ENCODE measurements around the gene RALGAPB.

RALGAPB gene

DNA sequence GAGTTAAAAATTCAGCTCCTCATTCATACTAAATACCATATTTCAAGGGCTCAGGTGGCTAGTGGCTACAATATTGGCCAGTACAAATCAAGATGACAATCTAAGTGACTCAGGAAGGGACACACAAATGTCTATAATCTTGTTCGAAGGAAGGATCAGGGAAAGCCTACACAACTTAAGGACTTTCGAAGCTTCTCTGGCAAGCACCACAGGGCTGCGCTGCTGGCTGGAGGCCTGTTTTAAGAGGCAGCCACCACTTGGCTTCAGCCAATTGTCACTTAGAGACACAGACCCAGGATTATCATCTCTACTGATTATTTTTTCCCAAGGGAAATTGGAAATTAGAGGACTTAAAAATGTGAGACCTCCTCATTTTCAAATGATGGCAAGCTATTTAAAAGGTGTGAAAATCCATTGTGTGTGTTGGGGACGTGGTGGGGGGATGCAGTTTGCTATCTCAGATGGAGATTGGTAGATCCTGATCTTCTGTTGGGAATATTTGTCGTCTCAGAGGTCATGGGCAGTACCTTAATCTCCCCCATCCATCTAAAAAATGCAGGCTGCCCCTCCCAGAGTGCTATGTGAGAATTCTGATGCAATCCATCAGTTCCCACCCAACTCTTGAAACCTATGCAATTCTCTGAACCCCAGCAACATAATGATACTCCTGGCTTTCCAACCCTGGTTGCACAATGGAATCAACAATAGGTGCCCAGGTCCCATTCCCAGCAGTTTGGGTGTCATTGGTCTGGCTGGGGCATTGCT lies 140.3 kb downstream of the RALGAPB start:
- no peak for DNase-seq (ENCODE audit: low read depth in 2 of 2)

DNA sequence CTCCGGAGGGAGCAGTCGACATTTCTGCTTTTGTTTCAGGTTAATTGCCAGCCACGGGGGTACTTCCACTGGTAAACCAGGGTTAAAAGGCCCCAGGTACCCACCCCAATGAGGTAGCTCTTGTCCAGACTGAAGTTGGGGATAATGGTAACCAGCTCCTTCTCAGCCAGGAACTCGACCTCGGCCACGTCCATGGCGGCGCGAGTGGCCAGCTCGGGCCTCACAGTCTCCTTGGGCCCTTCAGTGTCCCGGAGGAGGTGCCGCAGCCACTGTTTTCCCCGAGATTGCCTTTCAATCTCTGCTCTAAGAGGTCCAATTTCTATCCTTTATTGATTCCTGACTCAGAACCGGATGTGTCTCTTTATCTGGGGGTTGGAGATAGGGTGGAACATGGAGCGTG lies 142.6 kb downstream of the RALGAPB start:
- DNase-seq (ENCODE audit: low read depth in 2 of 2) = no peak

DNA sequence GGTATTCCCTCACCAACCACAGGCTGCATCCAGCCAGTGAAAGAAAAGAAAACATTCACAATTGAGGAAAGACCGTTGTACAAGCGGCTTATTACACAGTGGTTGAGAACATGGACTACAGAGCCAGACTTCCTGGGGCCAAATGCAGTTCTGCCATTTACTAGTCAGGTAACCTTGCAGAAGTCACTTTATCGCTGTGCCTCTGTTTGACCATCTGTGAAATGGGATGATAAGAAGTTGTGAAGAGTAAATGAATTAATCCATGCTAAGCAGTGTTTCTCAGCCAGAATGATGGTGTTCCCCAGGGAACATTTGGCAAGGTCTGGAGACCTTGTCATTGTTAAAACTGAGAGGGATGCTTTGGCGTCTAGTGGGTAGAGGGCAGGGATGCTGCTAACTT lies 143.8 kb downstream of the RALGAPB start:
- DNase-seq (ENCODE audit: low read depth in 2 of 2) = no peak

DNA sequence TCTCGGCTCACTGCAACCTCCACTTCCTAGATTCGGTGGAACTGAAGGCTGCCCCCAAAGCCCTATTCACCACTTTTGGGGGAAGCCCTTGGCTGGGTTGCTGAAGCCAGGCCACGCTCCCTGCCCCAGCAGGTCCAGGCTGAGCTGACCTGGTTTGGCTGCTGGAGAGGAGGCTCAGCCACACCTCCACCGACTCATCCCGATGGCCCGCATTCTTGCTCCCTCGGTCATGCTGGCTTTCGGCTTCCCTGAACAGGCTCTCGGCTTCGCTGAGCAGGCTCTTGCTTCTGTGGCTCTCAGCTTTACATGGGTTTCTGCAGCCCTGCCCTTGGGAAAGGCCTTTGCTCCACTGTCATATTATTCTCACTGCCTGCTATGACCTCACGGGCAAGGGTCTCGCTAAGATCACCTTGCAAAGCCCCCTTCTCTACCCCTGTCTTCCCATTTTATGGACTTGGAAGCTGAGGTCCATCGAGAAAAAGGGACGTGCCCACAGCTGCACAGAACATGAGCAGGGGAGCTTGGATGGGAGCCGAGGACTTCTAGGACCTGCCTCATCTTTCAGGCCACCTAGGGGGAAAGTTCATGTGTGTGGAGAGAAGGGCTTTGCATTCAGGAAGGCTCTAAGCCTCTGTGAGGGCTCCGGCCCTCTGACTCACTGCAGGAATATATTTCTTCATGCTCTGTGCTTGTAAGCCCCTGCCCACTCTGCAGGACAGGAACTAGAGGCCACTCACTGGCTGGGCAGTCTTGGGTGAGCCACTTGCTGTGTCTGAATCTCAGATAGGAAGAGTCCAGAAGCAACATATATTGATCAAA lies 144.6 kb downstream of the RALGAPB start:
- DNase-seq (ENCODE audit: low read depth in 2 of 2) = no peak

DNA sequence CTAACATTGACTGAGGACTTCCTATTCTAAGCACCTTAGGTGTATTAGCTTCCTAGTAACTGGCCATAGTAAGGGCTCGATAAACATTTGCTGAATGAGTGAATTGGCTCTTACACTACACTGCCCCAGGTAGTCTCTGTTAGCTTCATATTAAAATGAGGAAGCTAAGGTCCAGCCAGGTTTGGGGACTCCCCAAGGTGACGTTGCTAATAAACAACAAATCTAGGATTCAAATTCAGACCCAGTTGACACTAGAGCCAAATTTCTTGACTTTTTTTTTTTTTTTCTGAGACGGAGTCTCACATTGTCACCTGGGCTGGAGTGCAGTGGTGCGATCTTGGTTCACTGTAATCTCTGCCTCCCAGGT lies 145.2 kb downstream of the RALGAPB start:
- no peak for DNase-seq (ENCODE audit: low read depth in 2 of 2)

DNA sequence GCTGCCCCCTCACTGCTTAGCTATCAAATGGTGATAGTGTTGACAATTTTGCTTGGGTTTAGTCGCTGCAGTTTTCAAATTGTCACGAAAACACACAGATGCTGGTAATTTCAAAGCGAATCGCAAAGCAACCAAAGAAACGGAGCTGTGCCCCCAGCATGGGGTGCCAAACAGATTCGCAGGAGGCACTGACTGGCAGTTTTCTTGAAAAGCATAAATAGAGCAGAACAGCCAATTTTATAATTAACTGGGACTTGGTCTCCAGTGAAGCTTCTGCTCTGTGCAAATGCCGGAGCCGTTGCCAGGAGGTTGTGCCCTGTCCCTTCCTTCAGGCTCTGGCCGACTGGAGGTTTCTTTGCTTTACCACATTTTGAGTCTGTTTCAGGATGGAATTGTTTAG lies 147.8 kb downstream of the RALGAPB start:
- no peak for DNase-seq (ENCODE audit: low read depth in 2 of 2)

DNA sequence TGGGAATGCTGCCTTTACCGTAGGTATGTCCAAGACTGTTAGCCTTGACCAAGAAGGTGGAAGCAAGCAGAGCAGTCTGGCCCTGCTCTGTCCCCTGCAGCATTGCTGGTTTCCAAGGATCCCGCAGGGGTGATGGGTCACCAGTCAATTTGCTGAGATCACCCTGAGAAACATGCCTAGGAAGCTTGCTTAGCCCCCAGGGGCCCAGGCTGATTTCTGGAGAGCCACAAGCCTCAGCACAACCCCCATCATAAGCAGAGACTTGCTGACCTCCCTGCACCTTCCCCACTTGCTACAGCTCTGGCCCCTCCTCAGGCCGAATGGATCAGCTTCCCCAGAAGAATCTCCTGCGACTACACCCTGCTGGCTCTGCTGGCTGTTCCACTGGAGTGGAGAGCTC lies 150.4 kb downstream of the RALGAPB start:
- DNase-seq (ENCODE audit: low read depth in 2 of 2) = no peak

DNA sequence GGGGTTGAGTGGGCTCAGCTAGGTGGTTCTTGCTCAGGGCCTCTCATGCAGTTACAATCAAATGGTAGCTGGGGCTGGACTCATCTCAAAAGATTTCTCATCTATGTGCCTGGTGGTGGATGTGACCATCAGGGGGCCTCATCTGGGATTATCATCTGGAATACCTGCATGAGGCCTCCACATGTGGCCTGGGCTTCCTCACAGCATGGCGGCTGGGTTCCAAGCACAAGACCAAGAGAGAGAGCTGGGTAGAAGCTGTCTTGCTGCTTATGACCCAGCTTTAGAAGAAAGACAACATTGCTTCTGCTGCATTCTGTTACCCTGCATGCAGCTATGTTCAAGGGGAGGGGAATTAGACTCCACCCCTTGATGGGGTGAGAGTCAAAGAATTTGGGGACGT lies 151.4 kb downstream of the RALGAPB start:
- DNase-seq (ENCODE audit: low read depth in 2 of 2) = no peak

DNA sequence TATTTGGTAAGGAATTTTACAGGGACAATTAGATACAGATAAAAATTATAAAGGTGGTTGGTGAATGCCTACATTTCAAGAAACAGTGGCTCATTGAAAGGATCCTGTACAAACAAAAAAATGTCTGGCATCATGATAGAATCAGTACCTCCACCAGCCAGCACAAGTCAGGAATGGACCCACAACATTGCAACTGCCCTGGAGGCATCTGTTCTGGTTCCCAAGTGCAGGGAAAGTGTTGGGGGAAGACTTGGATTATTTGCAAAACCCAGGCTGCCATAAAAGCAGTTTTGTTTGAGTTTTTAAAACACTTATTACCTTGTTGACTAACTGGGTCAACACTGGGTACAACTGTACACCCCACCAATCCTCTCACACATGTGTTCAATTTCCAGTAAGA lies 153.3 kb downstream of the RALGAPB start:
- DNase-seq (ENCODE audit: low read depth in 2 of 2) = no peak

DNA sequence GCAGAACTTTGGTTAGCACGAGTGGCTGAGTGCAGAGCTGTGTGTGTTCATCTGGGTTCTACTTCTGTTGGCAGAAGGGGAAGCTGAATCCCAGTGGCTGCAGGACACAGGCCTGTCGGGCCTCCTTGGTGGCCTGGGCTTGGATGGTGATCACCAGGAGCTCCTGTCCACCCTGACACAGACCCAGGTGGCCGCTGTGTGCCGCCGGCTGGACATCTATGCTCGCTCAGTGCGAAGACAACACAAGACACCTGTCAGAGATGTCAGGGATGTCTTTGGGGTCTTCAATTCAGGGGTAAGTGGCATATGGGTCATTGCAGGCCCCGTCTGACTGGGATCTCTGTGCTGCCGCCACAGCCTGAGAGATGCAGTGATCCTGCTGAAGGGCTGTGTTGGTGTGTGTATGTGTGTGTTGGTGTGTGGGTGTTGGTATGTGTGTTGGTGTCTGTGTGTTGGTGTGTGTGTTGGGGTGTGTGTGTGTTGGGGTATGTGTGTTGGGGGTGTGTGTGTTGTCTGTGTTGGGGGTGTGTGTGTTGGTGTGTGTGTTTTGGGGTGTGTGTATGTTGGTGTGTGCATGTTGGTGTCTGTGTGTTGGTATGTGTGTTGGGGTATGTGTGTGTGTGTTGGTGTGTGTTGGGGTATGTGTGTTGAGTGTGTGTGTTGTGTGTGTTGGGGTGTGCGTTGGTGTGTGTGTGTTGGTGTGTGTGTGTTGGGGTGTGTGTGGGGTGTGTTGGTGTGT lies 154.4 kb downstream of the RALGAPB start:
- no peak for DNase-seq (ENCODE audit: low read depth in 2 of 2)
